KG1 (cell line): Measurements from ENCODE around the gene AKR1C2.
"Not testable (repeated sequence)": the region's sequence is repeated elsewhere in the genome, so short reads cannot be mapped to it uniquely, and the experiment has no call there.

Experiments used
- DNase-seq: peaks from one replicate; lab custom pipeline; 2025; lab: John Stamatoyannopoulos, UW

The AKR1C2 gene

GRCh38 chr10:4956955-4957645, 46.6 kb downstream of the AKR1C2 start:
- DNase-seq = not testable (repeated sequence)

- DNase-seq = not testable (repeated sequence)
Measured at GRCh38 chr10:4956088-4956487, 47.6 kb downstream of the AKR1C2 start.

GRCh38 chr10:4953405-4953804, 50.3 kb downstream of the AKR1C2 start:
- DNase-seq = no peak

- DNase-seq = not testable (repeated sequence)
Measured at GRCh38 chr10:4951512-4952162, 52.0 kb downstream of the AKR1C2 start.

- DNase-seq = no peak
Measured at GRCh38 chr10:4947635-4948596, 55.7 kb downstream of the AKR1C2 start.

GRCh38 chr10:4947039-4947634, 56.5 kb downstream of the AKR1C2 start:
- DNase-seq = no peak

GRCh38 chr10:4945766-4946717, 57.6 kb downstream of the AKR1C2 start:
- DNase-seq = no peak

- no peak for DNase-seq
Measured at GRCh38 chr10:4944841-4945240, 58.8 kb downstream of the AKR1C2 start.

- no peak for DNase-seq
Measured at GRCh38 chr10:4943821-4944220, 59.8 kb downstream of the AKR1C2 start.

DNA sequence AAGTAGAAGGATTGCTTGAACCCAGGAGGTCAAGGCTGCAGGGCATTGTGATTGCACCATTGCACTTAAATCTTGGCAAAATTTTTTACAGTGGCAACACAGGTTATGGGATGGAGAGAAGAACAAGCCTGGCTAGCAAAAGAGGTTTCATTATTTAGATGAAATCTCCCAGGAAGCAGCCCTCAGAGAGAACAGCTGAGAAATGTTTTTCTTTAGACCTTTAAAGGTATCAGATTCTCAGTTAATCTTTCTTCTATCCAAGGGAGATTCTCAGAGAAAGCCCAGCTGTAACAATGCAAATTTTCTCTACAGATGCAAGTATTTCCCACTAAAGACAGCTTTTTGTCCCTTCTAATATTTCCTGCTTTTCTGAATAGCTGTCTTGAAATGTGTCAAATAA, 60.2 kb downstream of the AKR1C2 start:
- DNase-seq = not testable (repeated sequence)

- DNase-seq = not testable (repeated sequence)
Measured at GRCh38 chr10:4942931-4943330, 60.7 kb downstream of the AKR1C2 start.

- DNase-seq = no peak
Measured at GRCh38 chr10:4941540-4942330, 61.9 kb downstream of the AKR1C2 start.

DNA sequence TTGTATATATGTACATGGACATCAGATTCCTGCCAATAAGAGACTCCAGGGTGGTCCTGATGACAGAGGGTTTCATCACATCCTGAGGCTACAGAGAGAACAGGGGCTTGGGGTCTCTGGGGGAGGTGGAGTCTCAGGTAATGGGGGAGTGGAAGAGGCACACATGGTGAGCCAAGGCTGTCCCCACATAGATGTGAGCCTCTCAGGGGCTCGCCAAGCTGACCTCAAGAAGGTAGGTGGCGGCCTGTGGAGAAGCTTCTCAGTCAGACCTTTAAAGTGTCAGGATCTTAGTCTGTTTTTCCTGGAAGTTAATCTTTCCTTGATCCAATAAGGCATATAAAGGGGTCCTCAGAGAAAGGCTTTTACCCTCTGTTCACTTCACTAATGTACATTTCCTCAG, 62.7 kb downstream of the AKR1C2 start:
- not testable (repeated sequence) for DNase-seq

- DNase-seq = not testable (repeated sequence)
Measured at GRCh38 chr10:4940073-4940428, 63.6 kb downstream of the AKR1C2 start.

DNA sequence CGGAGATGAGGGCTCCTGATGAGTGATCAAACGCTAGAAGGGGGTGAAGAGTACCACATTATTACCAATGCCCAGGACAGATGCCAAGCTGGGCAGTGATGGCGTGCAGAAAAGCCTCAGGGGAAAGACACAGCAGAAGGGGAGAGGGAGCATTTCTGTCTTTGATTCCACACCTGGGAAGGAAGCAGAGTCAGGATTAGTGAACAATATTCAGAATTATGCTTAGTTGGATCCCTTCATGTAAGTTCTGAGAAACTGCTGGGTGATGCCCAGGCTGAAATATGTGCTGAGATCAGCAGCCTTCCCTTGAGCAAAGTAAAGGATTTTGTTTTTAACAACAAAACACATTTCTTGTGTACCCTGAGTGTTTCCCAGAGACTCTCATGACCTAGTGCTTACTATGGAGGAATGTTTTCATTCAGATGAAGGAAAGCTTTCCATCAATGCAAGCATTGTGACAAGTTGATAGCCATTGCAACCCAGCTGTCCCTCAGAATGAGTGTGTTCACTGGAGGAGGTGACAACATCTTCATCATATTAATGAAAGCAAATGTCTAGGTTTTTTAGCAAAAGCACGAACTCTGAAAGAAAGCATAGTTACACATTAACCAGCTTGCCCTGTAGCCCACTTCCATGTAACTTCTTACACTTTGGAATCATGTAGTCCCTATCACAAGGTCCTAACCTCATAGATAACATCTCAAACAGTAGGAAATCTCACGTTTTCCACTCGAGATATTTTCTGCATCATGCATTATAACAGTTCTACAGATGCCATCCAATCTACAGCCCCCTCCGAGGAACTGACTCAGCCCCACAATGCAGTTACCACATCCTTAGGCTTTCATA, 64.2 kb downstream of the AKR1C2 start:
- DNase-seq = no peak
